Activated CD4-positive, alpha-beta T cell treated with anti-CD3 and anti-CD28 coated beads, Interleukin-2, amount 50 U/mL, for 16 hours (primary cell): Measurements from ENCODE around the gene ELL2.

Source experiments
- DNase-seq: peaks from one replicate; pipeline ENCODE4 v3.0.0-alpha.2; 2020

The ELL2 gene

GRCh38 chr5:95880081-95880926 lies 81.3 kb downstream of the ELL2 start:
- DNase-seq, result no peak

GRCh38 chr5:95879661-95880060 lies 82.0 kb downstream of the ELL2 start:
- no peak for DNase-seq

- no peak for DNase-seq
Observed at GRCh38 chr5:95878417-95879323, 83.0 kb downstream of the ELL2 start.

GRCh38 chr5:95876782-95877181 lies 84.9 kb downstream of the ELL2 start:
- no peak for DNase-seq

GRCh38 chr5:95874246-95874645 lies 87.4 kb downstream of the ELL2 start:
- no peak for DNase-seq

- DNase-seq, result no peak
Observed at GRCh38 chr5:95873351-95873750, 88.3 kb downstream of the ELL2 start.

GRCh38 chr5:95872346-95873268 lies 89.0 kb downstream of the ELL2 start:
- DNase-seq, result no peak

- no peak for DNase-seq
Observed at GRCh38 chr5:95871146-95871806, 90.4 kb downstream of the ELL2 start.

GRCh38 chr5:95870105-95870672 lies 91.5 kb downstream of the ELL2 start:
- DNase-seq, result peak; percentile 86

GRCh38 chr5:95869173-95869855 lies 92.3 kb downstream of the ELL2 start:
- peak; percentile 80 for DNase-seq

- DNase-seq, result no peak
Observed at GRCh38 chr5:95868136-95868535, 93.5 kb downstream of the ELL2 start.

- no peak for DNase-seq
Observed at GRCh38 chr5:95866435-95867040, 95.1 kb downstream of the ELL2 start.

GRCh38 chr5:95864944-95865504 lies 96.6 kb downstream of the ELL2 start:
- DNase-seq, result no peak

- no peak for DNase-seq
Observed at GRCh38 chr5:95864456-95864855, 97.2 kb downstream of the ELL2 start.

- DNase-seq, result no peak
Observed at GRCh38 chr5:95863383-95863757, 98.3 kb downstream of the ELL2 start.

- peak; percentile 56 for DNase-seq
Observed at GRCh38 chr5:95862671-95863382, 98.8 kb downstream of the ELL2 start.

- peak; percentile 72 for DNase-seq
Observed at GRCh38 chr5:95861864-95862561, 99.6 kb downstream of the ELL2 start.

- no peak for DNase-seq
Observed at GRCh38 chr5:95861221-95861863, 100.3 kb downstream of the ELL2 start.

- DNase-seq, result no peak
Observed at GRCh38 chr5:95859661-95860060, 102.0 kb downstream of the ELL2 start.
